NT2/D1 (cell line): Measurements from ENCODE around the gene MFAP3L.
"Not testable (repeated sequence)": the region's sequence is repeated elsewhere in the genome, so short reads cannot be mapped to it uniquely, and the experiment has no call there.

Source experiments
- DNase-seq: peaks from one replicate; pipeline ENCODE4 v3.0.0-alpha.2; 2011; ENCODE audit warnings: low read depth, low spot score
- H3K27me3 ChIP-seq: 2 replicates; pipeline ENCODE4 v1.6.0; 2011; ENCODE audit warnings: mild to moderate bottlenecking; ENCODE audit not compliant: insufficient read length, insufficient read depth
- H3K36me3 ChIP-seq: 2 replicates; pipeline ENCODE4 v1.6.1; 2011; ENCODE audit warnings: mild to moderate bottlenecking, low read length, mixed read lengths; ENCODE audit not compliant: insufficient read depth, insufficient read length
- H3K4me1 ChIP-seq: 2 replicates; pipeline ENCODE4 v1.5.1; 2011; ENCODE audit not compliant: insufficient read depth, insufficient read length
- H3K4me3 ChIP-seq: 2 replicates; pipeline ENCODE4 v1.5.1; 2011; ENCODE audit warnings: low read depth; ENCODE audit not compliant: insufficient read length
- H3K9ac ChIP-seq: 2 replicates; pipeline ENCODE4 v1.6.0; 2011; ENCODE audit warnings: low read depth; ENCODE audit not compliant: insufficient read length
- H3K9me3 ChIP-seq: 2 replicates; pipeline ENCODE4 v1.5.1; 2011; ENCODE audit warnings: mild to moderate bottlenecking, low read length; ENCODE audit not compliant: insufficient read depth
- SUZ12 ChIP-seq: IDR thresholded peaks from 2 replicates; pipeline ENCODE4 v1.6.1; 2011; ENCODE audit not compliant: insufficient read length, insufficient read depth; ENCODE audit errors: extremely low read depth
- YY1 ChIP-seq: IDR thresholded peaks from 2 replicates; pipeline ENCODE4 v1.6.1; 2011; ENCODE audit not compliant: insufficient read length, insufficient read depth
- ZNF274 ChIP-seq: IDR thresholded peaks from 2 replicates; pipeline ENCODE4 v1.6.1; 2011; ENCODE audit warnings: mild to moderate bottlenecking, low read depth, low read length

The MFAP3L gene

DNA sequence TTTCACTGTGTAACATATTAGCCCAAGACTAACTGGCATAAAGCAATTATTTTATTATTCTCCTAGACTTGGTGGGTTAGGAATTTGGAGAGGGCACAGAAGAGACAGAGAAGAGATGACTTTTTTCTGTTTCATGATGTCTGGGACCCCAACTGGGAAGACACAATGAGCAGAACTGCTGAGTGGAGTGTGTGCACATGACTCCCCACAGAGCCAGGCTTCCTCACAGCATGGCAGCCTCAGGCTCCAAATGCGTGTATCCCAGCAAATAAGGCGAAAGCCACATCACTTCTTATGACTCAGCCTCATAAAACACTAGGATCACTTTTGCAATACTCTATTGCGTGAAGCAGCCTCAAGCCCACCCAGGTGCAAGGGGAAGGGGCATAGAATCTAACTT, 68.4 kb downstream of the MFAP3L start:
- Histone ChIP-seq H3K4me3 (no peak overlapping the region), H3K27me3 (no peaks in the 10 kb centered on the region), H3K9ac (no peak overlapping the region), H3K9me3 (no peaks in the 10 kb centered on the region), H3K36me3 (no peaks in the 10 kb centered on the region), H3K4me1 (no peaks in the 10 kb centered on the region)
- no peak for TF ChIP-seq YY1
- DNase-seq: no peak

DNA sequence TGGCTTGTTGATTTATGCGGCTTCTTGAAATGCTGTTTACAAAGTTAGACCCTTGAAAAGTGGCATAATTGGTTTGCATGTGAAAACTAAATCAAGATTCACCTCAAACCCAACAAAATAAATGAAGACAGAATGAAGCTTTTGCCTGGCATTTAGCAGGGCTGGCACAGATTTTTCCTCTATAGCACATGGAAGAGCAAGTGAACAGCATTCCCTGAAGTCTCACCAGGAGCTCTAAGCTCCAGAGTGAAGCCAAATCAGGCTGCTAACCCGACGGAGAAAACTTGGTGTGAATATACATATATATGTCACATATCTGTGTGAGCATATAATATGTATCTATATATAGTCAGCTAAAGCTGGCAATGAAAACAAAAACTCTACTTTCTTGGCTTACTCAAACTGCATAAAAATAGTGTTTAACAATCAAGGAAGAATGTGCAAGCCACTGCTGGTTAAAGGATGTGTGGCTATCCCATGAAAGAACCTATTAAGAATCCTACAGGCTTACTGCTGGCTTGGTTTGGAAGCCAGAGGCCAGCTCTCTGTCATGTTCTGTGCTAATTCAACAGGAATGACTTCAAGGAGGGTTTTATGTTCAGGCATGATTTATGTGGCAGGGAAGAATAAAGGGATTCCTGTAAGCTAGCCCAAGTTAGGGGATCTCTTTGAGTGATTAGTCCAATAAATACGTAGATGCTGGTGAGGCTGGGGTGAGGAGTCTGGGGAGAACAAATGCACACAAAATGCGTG, 69.9 kb downstream of the MFAP3L start:
- no peaks in the 10 kb centered on the region for H3K27me3 ChIP-seq
- DNase-seq: no peak

DNA sequence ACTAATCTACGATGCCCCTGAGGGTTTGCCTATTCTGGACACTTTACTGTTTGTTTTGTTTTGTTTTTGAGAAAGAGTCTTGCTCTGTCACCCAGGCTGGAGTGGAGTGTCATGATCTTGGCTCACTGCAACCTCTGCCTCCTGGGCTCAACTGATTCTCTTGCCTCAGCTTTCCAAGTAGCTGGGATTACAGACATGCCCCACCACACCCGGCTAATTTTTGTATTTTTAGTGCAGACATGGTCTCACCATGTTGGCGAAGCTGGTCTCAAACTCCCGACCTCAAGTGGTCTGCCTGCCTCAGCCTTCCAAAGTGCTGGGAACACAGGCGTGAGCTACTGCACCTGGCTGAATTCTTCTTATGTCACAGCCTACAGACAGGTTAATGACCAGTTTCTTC, 70.7 kb downstream of the MFAP3L start:
- H3K9me3 ChIP-seq: no peaks in the 10 kb centered on the region
- no peaks in the 10 kb centered on the region for H3K36me3 ChIP-seq
- H3K9ac ChIP-seq: no peak overlapping the region
- H3K4me1 ChIP-seq: no peaks in the 10 kb centered on the region
- no peaks in the 10 kb centered on the region for H3K27me3 ChIP-seq
- H3K4me3 ChIP-seq: no peak overlapping the region
- no peak for TF ChIP-seq YY1
- TF ChIP-seq SUZ12: no peak
- DNase-seq: no peak

More for the DNA sequence above, 69.9 kb downstream of the MFAP3L start:
- Histone ChIP-seq H3K9ac (no peak overlapping the region), H3K4me3 (no peak overlapping the region), H3K9me3 (no peaks in the 10 kb centered on the region), H3K4me1 (no peaks in the 10 kb centered on the region), H3K36me3 (no peaks in the 10 kb centered on the region)
- TF ChIP-seq SUZ12 (no peak), YY1 (no peak), ZNF274 (no peak)

DNA sequence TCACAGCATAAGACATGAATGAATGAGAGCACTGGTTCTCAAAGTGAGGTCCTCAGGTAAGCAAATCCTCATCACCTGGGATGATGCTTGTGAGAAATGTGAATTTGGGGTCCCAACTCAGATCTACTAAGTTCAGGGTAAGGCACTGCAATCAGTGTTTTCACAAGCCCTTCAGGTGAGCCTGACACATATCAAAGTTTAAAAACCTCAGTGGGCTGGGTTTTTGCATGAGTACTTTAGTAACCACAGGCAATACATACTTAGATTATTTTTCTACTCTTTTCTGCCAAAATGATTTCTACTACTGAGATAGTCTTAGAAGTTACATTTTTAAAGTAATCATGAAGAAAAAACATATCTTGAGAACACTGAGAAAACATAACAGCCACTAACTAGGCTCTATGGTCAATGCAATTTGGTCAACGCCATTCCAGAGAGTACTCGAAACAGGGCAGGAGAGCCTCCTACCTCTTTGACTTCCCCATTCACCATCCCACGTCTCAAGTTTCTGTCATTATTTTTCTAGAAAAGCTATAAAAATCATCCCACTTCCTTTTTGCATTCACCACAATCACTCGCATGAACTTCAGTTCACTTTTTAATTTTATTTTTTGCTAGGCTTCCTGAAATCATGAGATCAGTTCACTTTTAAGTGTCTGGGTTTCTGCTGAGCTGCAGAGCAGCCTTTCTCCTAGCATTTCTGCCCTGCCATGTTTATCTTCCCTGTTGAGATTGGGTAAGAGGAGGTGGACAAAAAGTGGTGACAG, 73.8 kb downstream of the MFAP3L start:
- no peak for DNase-seq
- Histone ChIP-seq H3K9ac (no peak overlapping the region), H3K36me3 (no peaks in the 10 kb centered on the region), H3K4me1 (no peaks in the 10 kb centered on the region), H3K27me3 (no peaks in the 10 kb centered on the region), H3K9me3 (no peaks in the 10 kb centered on the region), H3K4me3 (no peak overlapping the region)
- TF ChIP-seq ZNF274 (no peak), YY1 (no peak), SUZ12 (no peak)

DNA sequence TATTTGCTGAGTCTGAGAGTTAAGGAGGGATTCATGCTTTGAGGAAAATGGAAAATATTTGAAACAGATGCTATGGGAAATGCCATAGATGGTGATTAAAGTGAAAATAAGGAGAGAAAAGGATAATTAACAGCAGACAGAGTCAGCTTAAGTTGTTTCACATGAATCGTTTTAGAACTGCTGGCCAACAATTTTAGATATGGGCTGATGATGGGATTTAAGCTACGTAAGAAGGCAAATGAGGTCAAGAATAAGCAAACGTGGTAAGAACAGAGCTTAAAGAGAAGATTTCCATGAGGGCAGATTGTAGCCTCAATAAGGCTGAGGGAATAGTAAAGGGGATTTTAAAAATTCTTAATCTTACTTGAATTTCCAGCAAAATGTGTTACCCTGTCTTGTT, 77.9 kb downstream of the MFAP3L start:
- no peak overlapping the region for H3K4me3 ChIP-seq

DNA sequence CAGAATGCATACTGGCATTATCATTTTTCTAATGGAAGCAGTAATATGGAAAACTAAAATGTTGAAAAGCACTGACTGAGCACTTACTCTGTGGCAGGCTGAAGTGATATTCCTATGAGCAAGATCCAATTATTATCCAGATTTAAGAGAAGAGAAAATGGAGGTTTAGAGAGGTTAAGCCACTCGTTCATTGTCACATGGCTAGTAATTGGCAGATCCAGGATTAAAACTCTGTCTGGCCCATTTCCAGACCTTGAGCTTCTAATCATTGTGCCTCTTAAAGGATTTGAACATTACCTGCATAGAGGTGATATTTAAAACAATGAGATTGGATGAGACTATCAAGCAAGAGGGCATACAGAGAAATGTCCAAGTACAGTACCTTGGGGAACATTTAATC, 80.6 kb downstream of the MFAP3L start:
- Histone ChIP-seq H3K4me3 (no peak overlapping the region), H3K9me3 (peaks cover 22% of the 10 kb centered on the region; the same call in 1 of the 2 replicates), H3K9ac (no peak overlapping the region), H3K27me3 (no peaks in the 10 kb centered on the region), H3K36me3 (no peaks in the 10 kb centered on the region), H3K4me1 (no peaks in the 10 kb centered on the region)
- DNase-seq: no peak
- TF ChIP-seq SUZ12 (no peak), ZNF274 (no peak), YY1 (no peak)

More for the DNA sequence above, 77.9 kb downstream of the MFAP3L start:
- Histone ChIP-seq H3K36me3 (no peaks in the 10 kb centered on the region), H3K9ac (no peak overlapping the region), H3K9me3 (peaks cover 9% of the 10 kb centered on the region; the same call in 1 of the 2 replicates), H3K27me3 (no peaks in the 10 kb centered on the region), H3K4me1 (no peaks in the 10 kb centered on the region)
- TF ChIP-seq YY1: no peak
- no peak for TF ChIP-seq ZNF274
- no peak for TF ChIP-seq SUZ12
- DNase-seq: no peak

DNA sequence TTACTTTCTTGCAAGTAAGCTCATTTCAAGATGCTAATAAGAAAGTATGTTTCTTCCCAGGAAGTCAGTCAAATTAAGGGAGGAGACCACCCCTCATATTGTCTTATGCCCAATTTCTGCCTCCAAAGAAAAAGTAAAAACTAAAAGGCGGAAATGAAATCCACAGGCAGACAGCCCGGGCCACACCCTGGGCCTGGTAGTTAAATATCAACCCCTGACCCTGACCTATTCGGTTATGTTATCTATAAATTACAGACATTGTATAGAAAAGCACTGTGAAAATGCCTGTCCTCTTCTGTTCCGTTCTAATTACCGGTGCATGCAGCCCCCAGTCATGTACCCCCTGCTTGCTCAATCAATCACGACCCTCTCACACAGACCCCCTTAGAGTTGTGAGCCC, 82.6 kb downstream of the MFAP3L start:
- not testable (repeated sequence) for H3K36me3 ChIP-seq, H3K4me3 ChIP-seq, H3K9ac ChIP-seq, H3K4me1 ChIP-seq, DNase-seq, H3K27me3 ChIP-seq
- peaks cover 23% of the 10 kb centered on the region; the same call in 1 of the 2 replicates for H3K9me3 ChIP-seq
